ENCODE measurements around the gene MT2A. TPM values are rescaled to one million over a fixed set of nuclear protein-coding genes. Genes with fewer than 3 reads are reported as not detected.

The MT2A gene
- total and polyA plus RNA-seq, 2 of the 13 experiments (the other 11 are each of a cell fraction or from before 2014, with no cell fraction given): 135 to 371 TPM

- no peak for TF ChIP-seq THRA (CRISPR knock-in tag; IDR thresholded peaks at IDR 0.05; ENCODE audit: borderline replicate concordance)
- TF ChIP-seq ZNF276 (CRISPR knock-in tag; IDR thresholded peaks at IDR 0.05; ENCODE audit: low read depth): no peak
- TF ChIP-seq KLF13 (CRISPR knock-in tag; IDR thresholded peaks at IDR 0.05): no peak
- no peak for TF ChIP-seq ZFP36L2 (CRISPR knock-in tag; IDR thresholded peaks at IDR 0.05)
- no peak; the same call in 1 of the 2 replicates for TF ChIP-seq ZNF607 (CRISPR knock-in tag; IDR thresholded peaks at IDR 0.05; ENCODE audit: borderline replicate concordance)
- no peak; the same call in 1 of the 2 replicates for TF ChIP-seq NFKBIZ (CRISPR knock-in tag; IDR thresholded peaks at IDR 0.05)
- TF ChIP-seq, protein P1, sequence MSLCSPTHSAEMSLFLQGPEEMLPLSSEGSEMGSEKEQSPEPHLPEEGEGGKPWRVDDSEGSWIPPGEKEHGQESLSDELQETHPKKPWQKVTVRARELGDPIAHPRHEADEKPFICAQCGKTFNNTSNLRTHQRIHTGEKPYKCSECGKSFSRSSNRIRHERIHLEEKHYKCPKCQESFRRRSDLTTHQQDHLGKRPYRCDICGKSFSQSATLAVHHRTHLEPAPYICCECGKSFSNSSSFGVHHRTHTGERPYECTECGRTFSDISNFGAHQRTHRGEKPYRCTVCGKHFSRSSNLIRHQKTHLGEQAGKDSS (CRISPR knock-in tag; IDR thresholded peaks at IDR 0.05; ENCODE audit: borderline replicate concordance, low read depth): peak; percentile 72; the same call in 1 of the 2 replicates
- no peak for TF ChIP-seq AGO1 (IDR thresholded peaks at IDR 0.05; ENCODE audit: low read depth, low read length, poor library complexity, severe bottlenecking)
- no peak for TF ChIP-seq MXD3 (CRISPR knock-in tag; IDR thresholded peaks at IDR 0.05)
- no peak for TF ChIP-seq ZNF550 (CRISPR knock-in tag; IDR thresholded peaks at IDR 0.05; ENCODE audit: borderline replicate concordance)
- no peak for TF ChIP-seq SETDB1 (CRISPR knock-in tag; IDR thresholded peaks at IDR 0.05; ENCODE audit: borderline replicate concordance)
- no peak for TF ChIP-seq AHDC1 (CRISPR knock-in tag; IDR thresholded peaks at IDR 0.05; ENCODE audit: borderline replicate concordance)
- no peak for TF ChIP-seq ATF3 (CRISPR knock-in tag; IDR thresholded peaks at IDR 0.05)
- no peak for TF ChIP-seq KDM6A (CRISPR knock-in tag; IDR thresholded peaks at IDR 0.05; ENCODE audit: low read depth)
- TF ChIP-seq ATF5 (CRISPR knock-in tag; IDR thresholded peaks at IDR 0.05; ENCODE audit: low read depth): no peak
- no peak for TF ChIP-seq ZNF232 (CRISPR knock-in tag; IDR thresholded peaks at IDR 0.05; ENCODE audit: borderline replicate concordance)
- TF ChIP-seq ZNF382 (CRISPR knock-in tag; IDR thresholded peaks at IDR 0.05; ENCODE audit: borderline replicate concordance): no peak
Observed at GRCh38 chr16:56610017-56610608, 1.7 kb downstream of the MT2A start (continued).
